Kidney (tissue), 14 donors: ENCODE data around the gene TBPL1. TPM values are rescaled to one million over a fixed set of nuclear protein-coding genes. Genes with fewer than 3 reads are reported as not detected.

Experiments
- DNase-seq, 5 donors: peaks; one replicate each; pipeline ENCODE4 v3.0.0-alpha.2; 2013 to 2020
- FAIRE-seq: peaks from 2 replicates; lab custom pipeline; 2012; peaks lifted over from hg19 to GRCh38; lab: Jason Lieb, UNC
- H3K27ac ChIP-seq, 2 donors: one replicate each; pipeline ENCODE4 v1.7.0; 2013; ENCODE audit warnings: low read depth in 2 of 2, low read length in 2 of 2, inconsistent platforms in 1 of 2
- H3K27me3 ChIP-seq: one replicate; pipeline ENCODE4 v1.7.1; 2013; ENCODE audit warnings: low read length, inconsistent platforms; ENCODE audit not compliant: control insufficient read depth, insufficient read depth
- H3K36me3 ChIP-seq, 3 donors: one replicate each; pipeline versions ENCODE4 v1.7.0 to v1.7.1; 2013; ENCODE audit warnings: low read length in 3 of 3, control low read depth in 1 of 3, inconsistent platforms in 1 of 3; ENCODE audit not compliant: insufficient read depth in 3 of 3, control insufficient read depth in 2 of 3
- H3K4me1 ChIP-seq, 3 donors: one replicate each; pipeline versions ENCODE4 v1.7.0 to v1.7.1; 2013; ENCODE audit warnings: low read length in 3 of 3, inconsistent platforms in 1 of 3, low read depth in 1 of 3; ENCODE audit not compliant: control insufficient read depth in 2 of 3, insufficient read depth in 2 of 3
- H3K4me3 ChIP-seq, 3 donors: one replicate each; pipeline versions ENCODE4 v1.7.0 to v1.8.1; 2013; ENCODE audit warnings: low read length in 3 of 3, control low read depth in 1 of 3, inconsistent platforms in 1 of 3
- H3K9ac ChIP-seq, 3 donors: one replicate each; pipeline versions ENCODE4 v1.7.0 to v1.7.1; 2013; ENCODE audit warnings: low read length in 3 of 3, control low read depth in 1 of 3, inconsistent platforms in 1 of 3
- H3K9me3 ChIP-seq, 3 donors: one replicate each; pipeline versions ENCODE4 v1.7.0 to v1.7.1; 2013; ENCODE audit warnings: low read length in 3 of 3, control low read depth in 1 of 3, inconsistent platforms in 1 of 3; ENCODE audit not compliant: control insufficient read depth in 2 of 3, insufficient read depth in 1 of 3
- CTCF ChIP-seq: IDR thresholded peaks from 3 replicates; pipeline ENCODE4 v1.5.1; 2012; ENCODE audit warnings: mild to moderate bottlenecking, moderate library complexity, borderline replicate concordance; ENCODE audit not compliant: insufficient read depth; ENCODE audit errors: extremely low read depth
- intact Hi-C: fragments of 100-400 bp; cut with DNase I; formaldehyde crosslinking; loops from one replicate; pipeline ENCODE4 v1.11.1; 2022
- polyA plus RNA-seq: library from polyadenylated mRNA; stranded (reverse); fragments of 350-450 nt; fragmentation: Illumina TruSeq; extraction: RNeasy Lipid Tissue Mini Kit (QIAGEN cat#74804); gene quantifications from one replicate; pipeline ENCODE4 v1.2.3, GENCODE V29; 2014; ENCODE audit warnings: low read depth, low replicate concordance; ENCODE audit not compliant: insufficient read depth
- total RNA-seq: library from RNA; stranded (reverse); fragmentation: NEBNext Ultra II Directional; extraction: Animal tissue kit (Norgen Biotek cat#: 25700); gene quantifications from one replicate; pipeline ENCODE4 v1.2.1, GENCODE V29; 2021
- donor health status: control.
- donor health status: control.
- donor health status: control.
- donor health status: control.
- donor health status: control.
- donor health status: DM: yes; HTN: yes; CAD: no.
- donor health status: Normal renal cell carcinoma (clear cell type).

Gene TBPL1
- total and polyA plus RNA-seq, 2 donors from 2014 or later, result 17.3 to 20.7 TPM

- no peak for TF ChIP-seq CTCF
- intact Hi-C loops, result no loop called here
- no peak overlapping the region for H3K4me3 ChIP-seq
- peaks cover 0 to 9% (median 6%) of the 10 kb centered on the region in 3 donors for H3K4me1 ChIP-seq
- H3K9ac ChIP-seq, result no peak overlapping the region
- H3K36me3 ChIP-seq, result no peaks in the 10 kb centered on the region
- no peaks in the 10 kb centered on the region for H3K9me3 ChIP-seq
- H3K27me3 ChIP-seq, result no peaks in the 10 kb centered on the region
- H3K27ac ChIP-seq, result no peak overlapping the region
- DNase-seq (no peak), FAIRE-seq (no peak)
Observed at GRCh38 chr6:133964052-133964451, 11.0 kb downstream of the TBPL1 start.

DNA sequence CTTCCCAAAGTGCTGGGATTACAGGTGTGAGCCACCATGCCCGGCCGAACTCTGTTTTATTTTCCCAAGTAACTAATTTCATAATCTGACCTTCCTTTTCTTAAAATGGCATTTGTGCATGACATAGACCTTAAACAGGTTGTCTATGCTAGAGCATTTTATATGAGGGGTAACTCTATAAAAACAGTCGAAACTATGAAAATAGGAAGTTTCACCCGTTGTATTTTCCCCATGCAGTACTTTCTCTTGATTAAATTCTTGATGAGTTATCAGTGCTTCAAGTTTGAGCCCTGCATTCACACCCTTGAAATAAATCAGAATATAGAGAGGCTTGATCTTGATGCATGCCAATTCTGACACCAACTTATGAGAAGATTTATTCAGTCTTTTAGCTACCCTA is 11.7 kb downstream of the TBPL1 start:
- Histone ChIP-seq H3K4me3 (no peak overlapping the region), H3K4me1 (peaks cover 0 to 13% (median 5%) of the 10 kb centered on the region in 3 donors), H3K27me3 (no peaks in the 10 kb centered on the region), H3K36me3 (no peaks in the 10 kb centered on the region), H3K9me3 (no peaks in the 10 kb centered on the region), H3K9ac (no peak overlapping the region), H3K27ac (no peak overlapping the region)
- intact Hi-C loops, result no loop called here
- TF ChIP-seq CTCF, result no peak
- FAIRE-seq (no peak), DNase-seq (no peak)

- Histone ChIP-seq H3K4me1 (peaks cover 0 to 16% (median 2%) of the 10 kb centered on the region in 3 donors), H3K9ac (no peak overlapping the region), H3K36me3 (no peaks in the 10 kb centered on the region), H3K4me3 (no peak overlapping the region), H3K9me3 (no peaks in the 10 kb centered on the region), H3K27me3 (no peaks in the 10 kb centered on the region), H3K27ac (no peak overlapping the region)
- FAIRE-seq, result no peak
- TF ChIP-seq CTCF, result no peak
- no peak for DNase-seq
- intact Hi-C loops, result no loop called here
Observed at GRCh38 chr6:133965817-133966360, 12.9 kb downstream of the TBPL1 start.

GRCh38 chr6:133966654-133967329 is 13.8 kb downstream of the TBPL1 start:
- Histone ChIP-seq H3K36me3 (no peaks in the 10 kb centered on the region), H3K27ac (no peak overlapping the region), H3K4me3 (no peak overlapping the region), H3K9me3 (no peaks in the 10 kb centered on the region), H3K4me1 (peaks cover 0 to 13% (median 2%) of the 10 kb centered on the region in 3 donors), H3K9ac (no peak overlapping the region), H3K27me3 (no peaks in the 10 kb centered on the region)
- DNase-seq (no peak), FAIRE-seq (no peak)
- no peak for TF ChIP-seq CTCF
- intact Hi-C loops, result no loop called here
